HG03521 (cell line): ENCODE measurements around the gene RNF32.
"Not testable (repeated sequence)": the region's sequence is repeated elsewhere in the genome, so short reads cannot be mapped to it uniquely, and the experiment has no call there.

Experiments used
- ATAC-seq: cut with Tn5 transposase; IDR thresholded peaks from one replicate; pipeline ENCODE4 v1.9.1; 2021; ENCODE audit warnings: mild to moderate bottlenecking, moderate library complexity; ENCODE audit not compliant: unreplicated experiment

Gene RNF32

GRCh38 chr7:156640949-156641485 is 443 bp downstream of the RNF32 start:
- peak; percentile 40 for ATAC-seq

DNA sequence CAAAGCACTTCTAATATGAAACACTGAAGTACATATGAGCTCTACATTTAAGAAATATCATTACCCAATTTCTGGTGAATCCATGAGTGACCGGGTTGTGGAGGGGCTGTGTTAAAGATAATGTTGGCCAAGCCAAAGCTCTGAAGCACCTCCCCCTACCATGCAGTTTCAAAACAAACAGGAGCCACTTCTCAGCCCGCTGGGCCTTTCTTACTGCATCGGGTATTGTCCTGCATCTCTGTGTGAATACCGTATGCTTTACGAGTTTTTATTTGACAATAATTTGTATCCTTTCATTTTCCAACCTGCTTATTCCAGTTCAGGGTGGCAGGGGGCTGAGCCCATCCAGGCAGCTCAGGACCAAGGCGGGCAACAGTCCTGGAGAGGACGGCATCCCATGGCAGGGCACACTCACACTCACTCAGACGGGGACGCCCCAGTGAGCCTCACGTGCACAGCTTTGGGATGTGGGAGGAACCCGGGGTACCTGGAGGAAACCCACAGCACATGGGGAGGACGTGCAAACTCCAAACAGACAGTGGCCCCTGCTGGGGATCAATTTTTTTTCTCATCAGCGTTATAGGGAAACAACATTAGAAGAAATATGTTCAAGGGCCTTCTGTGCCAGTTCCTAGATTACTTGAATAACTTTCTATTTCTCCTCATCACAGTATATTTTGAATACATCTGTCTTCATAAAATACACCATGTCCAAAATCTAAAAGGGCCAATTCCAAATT is 1.9 kb downstream of the RNF32 start:
- ATAC-seq, result no peak

GRCh38 chr7:156647330-156647729 is 6.8 kb downstream of the RNF32 start:
- not testable (repeated sequence) for ATAC-seq

DNA sequence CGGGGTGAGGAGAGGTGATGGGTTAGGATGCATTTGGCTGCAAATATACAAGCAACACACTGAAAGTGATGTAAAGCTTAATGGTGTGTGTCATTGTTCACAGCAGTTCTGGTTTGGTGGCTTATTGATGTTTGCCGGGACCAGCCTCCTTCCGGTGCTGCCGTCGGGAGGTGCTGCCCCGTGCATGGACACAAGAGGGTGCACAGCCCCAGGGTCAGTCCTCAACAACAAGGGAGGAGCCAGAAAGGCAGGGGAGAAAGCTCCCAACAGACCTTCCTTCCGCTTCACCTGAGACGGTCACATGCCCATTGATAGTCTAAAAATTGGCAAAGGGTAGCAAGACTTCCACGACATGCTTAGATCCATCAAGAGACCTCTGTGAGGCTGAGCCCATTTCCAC is 9.5 kb downstream of the RNF32 start:
- no peak for ATAC-seq

- ATAC-seq, result no peak
Observed at GRCh38 chr7:156651474-156651873, 10.9 kb downstream of the RNF32 start.

DNA sequence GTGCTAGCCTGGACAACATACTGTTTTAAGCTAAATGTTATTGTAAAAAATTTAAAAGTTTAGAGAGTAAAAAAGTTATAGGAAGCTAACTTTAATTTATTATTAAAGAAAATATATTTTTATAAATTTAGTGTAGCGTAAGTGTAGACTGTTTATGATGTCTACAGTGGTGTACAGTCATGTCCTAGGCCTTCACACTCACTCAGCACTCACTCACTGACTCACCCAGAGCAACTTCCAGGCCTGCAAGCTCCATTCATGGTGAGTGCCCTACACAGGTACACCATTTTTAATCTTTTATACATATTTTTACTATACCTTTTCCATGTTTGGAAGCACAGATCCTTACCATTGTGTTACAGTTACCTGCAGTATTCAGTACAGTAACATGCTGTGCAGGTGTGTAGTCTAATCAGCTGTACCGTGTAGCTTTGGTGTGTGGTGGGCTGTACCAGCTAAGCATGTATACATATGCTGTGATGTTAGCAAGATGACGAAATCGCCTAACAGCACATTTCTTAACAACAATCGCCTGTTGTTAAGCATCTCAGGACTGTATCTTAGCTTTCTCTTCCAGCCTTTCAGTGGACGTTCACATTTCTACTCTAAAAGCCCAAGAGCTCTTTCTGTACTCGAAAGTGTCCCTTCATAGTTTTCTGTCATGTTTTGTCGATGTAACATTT is 12.5 kb downstream of the RNF32 start:
- no peak for ATAC-seq

DNA sequence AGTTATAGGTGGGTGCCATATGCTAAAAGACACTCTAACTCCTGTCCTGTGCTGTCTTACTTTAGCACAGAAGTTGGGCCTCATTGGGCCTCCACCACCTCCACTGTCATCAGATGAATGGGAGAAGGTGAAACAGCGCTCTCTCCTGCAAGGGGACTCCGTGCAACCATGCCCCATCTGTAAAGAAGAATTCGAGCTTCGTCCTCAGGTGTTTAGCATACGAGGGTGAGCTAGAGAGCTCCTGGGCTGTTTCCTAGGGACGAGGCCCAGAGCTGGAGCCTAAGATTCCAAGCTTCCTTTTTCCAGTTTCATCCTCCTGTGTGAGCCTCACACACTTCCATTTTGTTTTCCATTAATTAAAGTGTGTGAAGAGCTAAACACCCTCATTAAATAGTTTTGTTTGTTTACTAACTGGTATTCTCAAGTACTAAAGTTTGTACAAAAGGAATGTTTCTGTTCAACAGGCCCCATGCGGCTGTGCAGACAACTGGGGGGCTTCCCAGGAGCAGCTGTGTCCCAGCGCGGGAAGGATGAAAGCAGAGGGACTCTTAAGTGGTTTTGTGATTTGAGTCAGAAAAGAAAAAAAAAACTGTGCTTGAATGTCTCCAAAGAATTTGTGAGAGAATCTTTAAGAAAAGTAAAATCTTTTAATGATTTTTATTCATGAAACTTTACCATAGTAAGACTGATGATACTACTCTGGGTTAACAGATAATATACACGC is 14.1 kb downstream of the RNF32 start:
- ATAC-seq, result no peak

DNA sequence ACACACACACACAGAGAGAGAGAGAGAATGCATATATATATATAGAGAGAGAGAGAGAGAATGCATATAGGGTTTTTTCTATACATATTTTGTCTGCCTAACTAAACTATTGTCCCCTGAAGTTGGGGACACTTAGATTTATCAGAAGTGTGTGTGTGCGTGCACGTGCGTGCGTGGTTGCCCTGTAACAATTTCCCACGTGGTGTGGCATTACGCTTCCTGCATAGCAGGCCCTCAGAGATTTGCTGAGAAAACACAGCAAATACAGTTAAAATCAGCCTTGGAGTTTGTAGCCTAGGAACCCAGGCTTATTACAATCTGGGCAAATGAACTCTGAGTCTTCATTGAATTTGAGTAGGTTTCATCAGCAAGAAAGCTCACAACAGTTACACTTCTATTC is 14.7 kb downstream of the RNF32 start:
- no peak for ATAC-seq

- ATAC-seq, result no peak
Observed at GRCh38 chr7:156655983-156656382, 15.4 kb downstream of the RNF32 start.

DNA sequence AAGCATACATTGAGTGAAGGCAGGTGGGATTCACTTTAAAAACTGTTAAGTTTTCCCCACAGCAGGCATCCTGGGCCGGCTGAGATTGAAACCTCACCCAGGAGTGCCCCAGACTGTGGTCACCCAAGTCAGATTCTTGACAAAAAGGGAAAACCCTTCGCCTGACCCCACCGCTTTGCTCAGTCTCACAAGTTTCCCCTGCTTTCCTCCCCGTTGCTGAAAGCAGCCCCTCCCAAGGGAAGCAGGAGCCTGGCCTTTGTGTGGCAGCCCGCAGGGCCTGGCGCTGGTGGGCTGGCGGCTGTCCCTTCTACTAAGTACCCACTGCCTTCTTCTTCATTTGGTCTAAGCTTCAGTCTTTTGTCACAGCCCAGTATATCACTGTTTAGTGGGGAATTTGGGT is 16.0 kb downstream of the RNF32 start:
- ATAC-seq, result no peak

- ATAC-seq, result no peak
Observed at GRCh38 chr7:156657681-156658080, 17.1 kb downstream of the RNF32 start.

GRCh38 chr7:156659203-156659602 is 18.6 kb downstream of the RNF32 start:
- no peak for ATAC-seq

DNA sequence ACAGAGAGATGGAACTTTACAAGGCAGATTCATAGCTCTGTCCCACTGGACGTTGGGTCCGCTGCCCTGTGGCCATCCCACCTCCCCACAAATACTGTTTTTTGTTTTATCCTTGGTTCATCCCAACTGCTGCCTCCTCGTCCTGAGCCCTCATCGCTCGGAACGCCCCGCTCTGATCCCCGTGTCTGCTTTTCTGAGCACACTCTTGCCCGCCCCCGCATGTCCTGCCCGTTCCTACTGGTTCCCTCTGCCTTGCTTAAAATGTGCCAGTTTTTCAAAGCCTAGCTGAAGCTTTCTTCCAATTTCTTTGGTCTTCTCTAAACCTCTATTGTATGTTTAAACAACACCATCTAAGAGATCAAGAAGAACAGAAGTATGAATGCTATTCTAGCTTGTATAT is 19.4 kb downstream of the RNF32 start:
- no peak for ATAC-seq

GRCh38 chr7:156661637-156662036 is 21.1 kb downstream of the RNF32 start:
- no peak for ATAC-seq

GRCh38 chr7:156662277-156662676 is 21.7 kb downstream of the RNF32 start:
- no peak for ATAC-seq

- no peak for ATAC-seq
Observed at GRCh38 chr7:156665101-156665500, 24.5 kb downstream of the RNF32 start.

DNA sequence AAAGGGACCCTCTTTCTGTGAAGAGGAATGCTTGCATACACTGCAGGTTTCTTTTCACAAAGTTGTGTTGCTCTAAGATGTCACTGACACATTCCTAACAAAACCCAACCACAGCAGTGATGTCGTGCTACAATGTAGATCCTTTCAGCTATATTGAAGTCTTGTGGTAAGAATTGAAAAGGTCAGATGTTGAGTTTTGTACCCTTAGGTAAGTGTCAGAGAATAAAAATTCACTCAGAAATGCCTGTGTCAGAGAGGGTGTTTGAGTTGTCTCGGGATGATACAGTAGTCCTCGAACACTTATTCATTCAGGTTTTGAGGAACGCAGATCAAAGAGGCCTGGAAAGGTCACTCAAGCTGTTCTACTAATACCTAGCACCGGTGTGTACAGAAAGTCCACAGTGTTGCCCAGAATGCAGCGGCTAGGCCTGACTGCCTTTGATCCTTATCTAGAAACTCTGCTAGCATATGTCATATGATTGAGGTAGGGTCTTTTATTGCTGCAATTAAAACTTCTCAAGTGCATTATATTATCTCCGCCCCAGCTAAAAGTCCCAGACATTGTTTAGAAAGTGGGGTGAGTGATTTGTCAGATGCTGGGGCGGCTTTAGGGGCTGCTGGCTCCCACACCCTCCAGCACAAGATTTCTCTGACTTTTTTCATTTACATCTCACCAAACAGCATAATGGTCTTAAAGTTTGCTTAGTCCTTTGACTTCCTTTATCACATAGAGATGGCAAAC is 26.0 kb downstream of the RNF32 start:
- no peak for ATAC-seq

DNA sequence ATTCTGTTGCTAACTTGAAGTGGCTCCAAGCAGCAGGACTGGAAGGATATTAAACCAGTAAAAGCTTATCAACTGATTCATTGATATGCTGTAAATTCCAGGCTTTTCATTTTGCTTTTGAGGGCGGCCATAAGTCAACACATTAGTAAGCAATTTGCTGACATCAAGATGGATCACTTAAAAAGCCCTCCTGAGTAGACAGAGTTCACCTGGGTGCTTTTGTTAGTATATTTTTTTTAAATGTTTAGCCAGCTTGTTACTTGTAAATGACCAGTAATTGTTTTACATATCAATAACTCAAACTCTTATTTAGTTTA is 26.5 kb downstream of the RNF32 start:
- ATAC-seq, result no peak

GRCh38 chr7:156668130-156668741 is 27.7 kb downstream of the RNF32 start:
- no peak for ATAC-seq

DNA sequence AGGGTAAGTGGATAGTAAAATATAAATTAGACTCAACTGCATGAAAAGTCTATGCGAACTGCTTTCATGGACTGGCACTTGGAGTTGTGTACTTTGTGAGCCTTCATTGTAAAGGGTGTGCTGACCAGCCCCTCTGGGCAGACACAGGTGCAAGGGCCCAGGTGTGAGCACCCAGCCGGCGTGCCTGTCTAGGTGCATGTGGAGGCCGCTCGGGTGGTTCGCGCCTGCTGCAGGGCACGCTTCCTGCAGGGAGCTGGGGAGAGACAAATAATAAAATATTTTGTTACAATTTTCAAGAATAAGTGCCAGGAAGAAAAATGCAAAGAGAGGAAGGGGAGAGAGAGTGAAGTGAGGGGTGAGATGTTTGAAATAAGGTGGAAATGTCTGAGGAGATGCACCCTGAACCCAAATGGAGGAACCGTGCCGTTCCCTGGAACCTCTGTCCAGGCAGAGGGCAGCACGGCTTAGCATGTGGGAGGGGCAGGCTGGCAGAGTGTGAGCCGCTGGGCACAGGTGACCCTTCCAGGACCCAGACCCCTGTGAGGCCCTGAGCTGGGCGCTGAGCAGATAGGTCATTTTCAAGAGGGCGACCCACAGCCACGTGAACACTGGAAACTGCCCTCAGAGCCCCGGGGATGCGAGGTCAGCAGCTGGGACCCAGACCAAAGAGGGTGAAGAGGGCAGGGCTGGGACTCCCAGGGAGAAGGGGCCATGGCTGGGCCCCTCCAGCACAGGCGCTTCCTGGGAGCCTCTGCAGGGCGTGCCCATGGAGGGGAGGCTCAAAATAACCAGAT is 28.7 kb downstream of the RNF32 start:
- no peak for ATAC-seq
